Colon (tissue), 2 donors: ENCODE measurements around the gene GPR155.

Source experiments
- FAIRE-seq: peaks from 2 replicates; lab custom pipeline; 2012; peaks lifted over from hg19 to GRCh38; lab: Jason Lieb, UNC
- donor health status: control.
- donor health status: control.

Gene GPR155, protein sequence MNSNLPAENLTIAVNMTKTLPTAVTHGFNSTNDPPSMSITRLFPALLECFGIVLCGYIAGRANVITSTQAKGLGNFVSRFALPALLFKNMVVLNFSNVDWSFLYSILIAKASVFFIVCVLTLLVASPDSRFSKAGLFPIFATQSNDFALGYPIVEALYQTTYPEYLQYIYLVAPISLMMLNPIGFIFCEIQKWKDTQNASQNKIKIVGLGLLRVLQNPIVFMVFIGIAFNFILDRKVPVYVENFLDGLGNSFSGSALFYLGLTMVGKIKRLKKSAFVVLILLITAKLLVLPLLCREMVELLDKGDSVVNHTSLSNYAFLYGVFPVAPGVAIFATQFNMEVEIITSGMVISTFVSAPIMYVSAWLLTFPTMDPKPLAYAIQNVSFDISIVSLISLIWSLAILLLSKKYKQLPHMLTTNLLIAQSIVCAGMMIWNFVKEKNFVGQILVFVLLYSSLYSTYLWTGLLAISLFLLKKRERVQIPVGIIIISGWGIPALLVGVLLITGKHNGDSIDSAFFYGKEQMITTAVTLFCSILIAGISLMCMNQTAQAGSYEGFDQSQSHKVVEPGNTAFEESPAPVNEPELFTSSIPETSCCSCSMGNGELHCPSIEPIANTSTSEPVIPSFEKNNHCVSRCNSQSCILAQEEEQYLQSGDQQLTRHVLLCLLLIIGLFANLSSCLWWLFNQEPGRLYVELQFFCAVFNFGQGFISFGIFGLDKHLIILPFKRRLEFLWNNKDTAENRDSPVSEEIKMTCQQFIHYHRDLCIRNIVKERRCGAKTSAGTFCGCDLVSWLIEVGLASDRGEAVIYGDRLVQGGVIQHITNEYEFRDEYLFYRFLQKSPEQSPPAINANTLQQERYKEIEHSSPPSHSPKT

DNA sequence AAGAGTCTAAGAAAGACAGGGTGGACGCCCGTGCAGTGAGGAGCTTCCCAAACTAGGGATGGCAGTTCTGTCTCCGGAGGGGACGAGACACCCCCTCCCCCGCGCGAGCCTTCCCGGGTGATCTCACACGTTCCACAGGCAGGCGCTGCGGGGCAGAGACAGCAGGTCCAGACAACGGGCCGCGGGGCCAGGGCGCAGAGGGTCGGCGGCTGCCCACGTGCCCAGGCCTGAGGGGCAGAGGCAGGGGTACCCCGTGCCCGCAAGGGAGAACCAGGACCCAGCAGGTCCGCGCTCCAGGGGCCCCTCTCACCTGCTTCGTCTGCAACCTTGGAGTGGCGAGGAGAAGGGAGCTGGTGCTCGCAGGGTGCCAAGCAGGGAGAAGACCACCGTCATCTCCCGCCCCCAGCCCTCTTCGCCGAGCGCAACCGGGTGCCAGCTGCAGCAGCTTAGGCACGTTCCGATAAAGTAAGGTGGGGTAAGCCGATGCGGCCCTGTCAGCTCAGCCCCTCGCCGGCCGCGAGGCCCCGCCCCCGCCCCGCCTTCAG lies at the start of gene GPR155:
Gene GPR155 (minus strand): TSS at position 467 of the 545 bp plus-strand sequence. CDS start 5,073 bp downstream, outside the sequence.
- no peak for FAIRE-seq

- no peak for FAIRE-seq
Observed at GRCh38 chr2:174535757-174536703, 49.2 kb upstream of the GPR155 start.

GRCh38 chr2:174535083-174535482 lies 48.3 kb upstream of the GPR155 start:
- no peak for FAIRE-seq

GRCh38 chr2:174529916-174530315 lies 43.1 kb upstream of the GPR155 start:
- no peak for FAIRE-seq

DNA sequence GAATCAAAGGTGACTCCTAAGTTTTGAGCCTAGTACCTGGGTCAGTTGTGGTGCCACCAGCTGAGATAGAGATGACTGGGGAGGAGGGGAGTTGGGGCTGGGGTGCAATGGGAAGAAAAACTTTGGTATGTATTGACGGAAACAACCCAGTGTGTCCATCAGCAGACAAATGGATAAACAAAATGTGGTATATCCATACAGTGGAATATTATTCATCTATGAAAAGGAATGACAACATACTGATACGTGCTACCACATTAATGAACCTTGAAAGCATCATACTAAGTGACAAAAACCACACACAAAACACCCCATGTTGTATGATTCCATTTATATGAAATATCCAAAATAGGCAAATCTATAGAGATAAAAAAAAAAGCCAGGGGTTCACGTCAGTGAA lies 41.1 kb upstream of the GPR155 start:
- no peak for FAIRE-seq

GRCh38 chr2:174527101-174527721 lies 40.4 kb upstream of the GPR155 start:
- no peak for FAIRE-seq

DNA sequence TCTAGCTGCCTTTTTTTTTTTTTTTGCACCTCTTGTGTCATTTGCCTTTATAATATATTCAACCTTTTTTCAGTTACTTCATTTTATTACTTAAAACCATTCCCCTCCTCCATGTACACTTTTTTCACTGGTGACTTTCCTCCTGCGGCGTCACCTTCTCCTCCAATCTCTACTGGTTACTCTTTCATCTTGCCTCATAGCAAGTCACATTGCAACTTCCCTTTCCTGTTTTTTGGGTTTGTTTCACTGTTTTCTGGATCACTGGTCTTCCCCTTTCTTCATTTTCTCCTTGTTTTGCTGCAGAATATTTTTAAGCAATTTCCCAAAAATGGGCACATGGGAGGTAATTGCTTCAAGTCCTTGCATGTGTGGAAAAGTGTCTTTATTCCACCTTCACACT lies 37.7 kb upstream of the GPR155 start:
- FAIRE-seq: no peak

DNA sequence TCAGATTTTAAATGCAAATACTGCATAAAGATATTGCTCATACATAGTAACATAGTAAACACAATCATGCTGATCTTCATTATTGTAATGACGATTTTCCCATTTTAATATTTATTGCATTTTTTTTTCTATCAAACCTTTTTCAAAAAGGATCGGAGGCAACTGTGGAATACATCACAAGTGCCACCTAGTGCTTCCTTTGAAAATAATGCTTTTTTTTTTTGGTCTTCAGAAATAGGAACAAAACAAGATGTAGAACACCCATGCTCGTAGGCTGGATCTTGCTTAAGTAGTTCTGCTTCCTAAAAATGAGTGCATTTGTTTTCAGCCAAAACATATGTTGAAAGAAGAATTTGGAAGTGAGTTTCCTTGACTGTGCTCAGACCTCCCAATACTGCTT lies 35.7 kb upstream of the GPR155 start:
- no peak for FAIRE-seq

GRCh38 chr2:174518395-174518794 lies 31.6 kb upstream of the GPR155 start:
- no peak for FAIRE-seq

- FAIRE-seq: no peak
Observed at GRCh38 chr2:174516501-174517378, 29.9 kb upstream of the GPR155 start.

- FAIRE-seq: no peak
Observed at GRCh38 chr2:174512345-174512744, 25.5 kb upstream of the GPR155 start.

DNA sequence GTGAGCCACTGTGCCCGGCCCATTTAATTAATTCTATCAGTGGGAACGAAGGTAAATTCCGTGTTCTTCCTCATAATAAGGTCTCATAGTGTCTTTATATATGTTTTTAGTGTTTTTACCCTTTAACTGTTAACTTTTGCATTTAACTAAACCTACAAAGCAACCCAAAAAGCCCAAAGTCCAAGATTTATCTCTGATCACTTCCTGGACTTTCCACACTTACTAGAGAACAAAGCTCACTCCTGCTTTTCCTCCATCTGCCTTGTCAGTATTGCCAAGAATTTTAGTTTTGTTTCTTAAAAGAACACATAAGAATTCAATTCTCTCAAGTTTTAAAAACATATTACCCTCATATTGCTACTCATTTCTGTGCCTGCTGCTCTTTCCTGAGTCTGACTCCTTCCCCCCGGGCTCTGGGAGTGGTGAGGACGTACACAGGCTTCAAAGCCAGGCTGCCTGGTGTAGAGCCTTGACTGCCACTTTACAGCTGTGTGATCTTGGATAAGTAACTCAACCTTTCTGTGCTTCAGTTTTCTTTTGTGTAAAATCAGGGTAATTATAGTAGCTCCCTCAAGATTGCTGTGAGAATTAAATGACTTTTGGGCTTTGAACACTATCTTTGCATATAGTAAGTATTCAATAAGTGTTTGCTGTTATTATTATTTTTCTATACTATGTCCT lies 24.9 kb upstream of the GPR155 start:
- no peak for FAIRE-seq

GRCh38 chr2:174510583-174511189 lies 23.9 kb upstream of the GPR155 start:
- no peak for FAIRE-seq

GRCh38 chr2:174503161-174503809 lies 16.5 kb upstream of the GPR155 start:
- no peak for FAIRE-seq

GRCh38 chr2:174499371-174499770 lies 12.5 kb upstream of the GPR155 start:
- FAIRE-seq: no peak

- no peak for FAIRE-seq
Observed at GRCh38 chr2:174495365-174496012, 8.7 kb upstream of the GPR155 start.

GRCh38 chr2:174493549-174494331 lies 6.9 kb upstream of the GPR155 start:
- FAIRE-seq: no peak
